HepG2 (cell line): Measurements from ENCODE around the gene GPR162.

Source experiments
- POLR2AphosphoS5 ChIP-seq: IDR thresholded peaks from 2 replicates; pipeline ENCODE4 v1.6.1; 2012; ENCODE audit warnings: low read depth, low read length
- TF ChIP-seq, protein P1 (sequence below): sonication (generic); formaldehyde crosslinking; IDR thresholded peaks from 2 replicates; pipeline ENCODE4 v1.8.0; 2022; ENCODE audit warnings: mild to moderate bottlenecking, missing genetic modification reagents, moderate library complexity
- TF ChIP-seq, protein P2 (sequence below): sonication (generic); formaldehyde crosslinking; IDR thresholded peaks from 2 replicates; pipeline ENCODE4 v1.4.0; 2020; ENCODE audit warnings: missing genetic modification reagents

DNA sequence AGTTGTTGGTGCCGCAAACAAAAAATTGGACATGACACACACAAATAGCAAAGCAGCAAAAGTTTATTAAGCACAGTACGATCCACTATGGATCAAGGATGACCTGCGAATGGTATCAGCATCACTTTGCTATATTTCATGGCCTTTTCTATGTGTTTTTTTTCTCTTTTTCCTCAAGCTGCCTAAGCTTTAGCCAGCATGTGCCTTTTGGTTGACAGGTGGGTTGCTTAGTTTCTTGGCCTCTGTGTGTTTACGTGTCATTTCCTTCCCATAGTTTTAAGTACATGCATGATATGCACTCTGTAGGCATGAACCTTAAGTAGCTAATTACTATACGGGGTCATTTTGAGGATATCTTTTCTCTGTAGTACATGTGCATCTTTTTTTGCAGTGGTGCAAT lies 22.5 kb upstream of the GPR162 start:
- TF ChIP-seq POLR2AphosphoS5, result no peak
- TF ChIP-seq, protein P1, sequence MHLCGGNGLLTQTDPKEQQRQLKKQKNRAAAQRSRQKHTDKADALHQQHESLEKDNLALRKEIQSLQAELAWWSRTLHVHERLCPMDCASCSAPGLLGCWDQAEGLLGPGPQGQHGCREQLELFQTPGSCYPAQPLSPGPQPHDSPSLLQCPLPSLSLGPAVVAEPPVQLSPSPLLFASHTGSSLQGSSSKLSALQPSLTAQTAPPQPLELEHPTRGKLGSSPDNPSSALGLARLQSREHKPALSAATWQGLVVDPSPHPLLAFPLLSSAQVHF, result no peak
- TF ChIP-seq, protein P2, sequence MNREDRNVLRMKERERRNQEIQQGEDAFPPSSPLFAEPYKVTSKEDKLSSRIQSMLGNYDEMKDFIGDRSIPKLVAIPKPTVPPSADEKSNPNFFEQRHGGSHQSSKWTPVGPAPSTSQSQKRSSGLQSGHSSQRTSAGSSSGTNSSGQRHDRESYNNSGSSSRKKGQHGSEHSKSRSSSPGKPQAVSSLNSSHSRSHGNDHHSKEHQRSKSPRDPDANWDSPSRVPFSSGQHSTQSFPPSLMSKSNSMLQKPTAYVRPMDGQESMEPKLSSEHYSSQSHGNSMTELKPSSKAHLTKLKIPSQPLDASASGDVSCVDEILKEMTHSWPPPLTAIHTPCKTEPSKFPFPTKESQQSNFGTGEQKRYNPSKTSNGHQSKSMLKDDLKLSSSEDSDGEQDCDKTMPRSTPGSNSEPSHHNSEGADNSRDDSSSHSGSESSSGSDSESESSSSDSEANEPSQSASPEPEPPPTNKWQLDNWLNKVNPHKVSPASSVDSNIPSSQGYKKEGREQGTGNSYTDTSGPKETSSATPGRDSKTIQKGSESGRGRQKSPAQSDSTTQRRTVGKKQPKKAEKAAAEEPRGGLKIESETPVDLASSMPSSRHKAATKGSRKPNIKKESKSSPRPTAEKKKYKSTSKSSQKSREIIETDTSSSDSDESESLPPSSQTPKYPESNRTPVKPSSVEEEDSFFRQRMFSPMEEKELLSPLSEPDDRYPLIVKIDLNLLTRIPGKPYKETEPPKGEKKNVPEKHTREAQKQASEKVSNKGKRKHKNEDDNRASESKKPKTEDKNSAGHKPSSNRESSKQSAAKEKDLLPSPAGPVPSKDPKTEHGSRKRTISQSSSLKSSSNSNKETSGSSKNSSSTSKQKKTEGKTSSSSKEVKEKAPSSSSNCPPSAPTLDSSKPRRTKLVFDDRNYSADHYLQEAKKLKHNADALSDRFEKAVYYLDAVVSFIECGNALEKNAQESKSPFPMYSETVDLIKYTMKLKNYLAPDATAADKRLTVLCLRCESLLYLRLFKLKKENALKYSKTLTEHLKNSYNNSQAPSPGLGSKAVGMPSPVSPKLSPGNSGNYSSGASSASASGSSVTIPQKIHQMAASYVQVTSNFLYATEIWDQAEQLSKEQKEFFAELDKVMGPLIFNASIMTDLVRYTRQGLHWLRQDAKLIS (CRISPR knock-in tag), result no peak
